GM12878 (cell line): ENCODE data around the gene CGGBP1.

Source experiments
- BHLHE40 ChIP-seq, 2 experiments: fragments of 450-650 bp in 1 of 2; IDR thresholded peaks; 2 replicates each; pipeline ENCODE4 v1.6.1; 2011 to 2017; ENCODE audit warnings: low read depth in 2 of 2, borderline replicate concordance in 1 of 2, improper control_type of control experiment in 1 of 2, low read length in 1 of 2, mild to moderate bottlenecking in 1 of 2
- CEBPB ChIP-seq, 2 experiments: fragments of 150-350 bp in 1 of 2; IDR thresholded peaks; 2 replicates each; pipeline ENCODE4 v1.6.1; 2012 to 2014; ENCODE audit warnings: low read depth in 2 of 2, low read length in 2 of 2, borderline replicate concordance in 1 of 2, inconsistent platforms in 1 of 2
- CREM ChIP-seq: IDR thresholded peaks from 2 replicates; pipeline ENCODE4 v1.6.1; 2014; ENCODE audit warnings: antibody characterized with exemption, low read depth
- EZH2 ChIP-seq: IDR thresholded peaks from 2 replicates; pipeline ENCODE4 v1.6.1; 2012; ENCODE audit warnings: low read depth, mild to moderate bottlenecking, control low read depth, inconsistent platforms, low read length, borderline replicate concordance; ENCODE audit not compliant: control insufficient read depth
- POLR2A ChIP-seq: IDR thresholded peaks from 2 replicates; pipeline ENCODE4 v1.6.1; 2011; ENCODE audit warnings: low read depth, mild to moderate bottlenecking, low read length
- POLR2AphosphoS5 ChIP-seq: IDR thresholded peaks from 2 replicates; pipeline ENCODE4 v1.6.1; 2011; ENCODE audit warnings: mild to moderate bottlenecking, low read length, inconsistent platforms
- TF ChIP-seq, protein P1 (sequence below), 3 experiments: IDR thresholded peaks in 2 of 3; conservative IDR thresholded peaks in 1 of 3; 2 replicates each; pipeline ENCODE4 v1.5.1; 2011; ENCODE audit warnings: low read depth in 3 of 3, low read length in 3 of 3, mild to moderate bottlenecking in 3 of 3, control low read depth in 2 of 3, moderate library complexity in 2 of 3, inconsistent platforms in 1 of 3, mixed read lengths in 1 of 3; ENCODE audit not compliant: control insufficient read depth in 2 of 3, insufficient read depth in 1 of 3; ENCODE audit errors: extremely low read depth in 1 of 3
- TF ChIP-seq, protein P2 (sequence below): fragments of 450-650 bp; formaldehyde crosslinking; IDR thresholded peaks from 2 replicates; pipeline ENCODE4 v1.4.0; 2020; ENCODE audit warnings: mild to moderate bottlenecking, moderate library complexity

GRCh38 chr3:88038566-88038965, 20.2 kb downstream of the CGGBP1 start:
- TF ChIP-seq, protein P1, sequence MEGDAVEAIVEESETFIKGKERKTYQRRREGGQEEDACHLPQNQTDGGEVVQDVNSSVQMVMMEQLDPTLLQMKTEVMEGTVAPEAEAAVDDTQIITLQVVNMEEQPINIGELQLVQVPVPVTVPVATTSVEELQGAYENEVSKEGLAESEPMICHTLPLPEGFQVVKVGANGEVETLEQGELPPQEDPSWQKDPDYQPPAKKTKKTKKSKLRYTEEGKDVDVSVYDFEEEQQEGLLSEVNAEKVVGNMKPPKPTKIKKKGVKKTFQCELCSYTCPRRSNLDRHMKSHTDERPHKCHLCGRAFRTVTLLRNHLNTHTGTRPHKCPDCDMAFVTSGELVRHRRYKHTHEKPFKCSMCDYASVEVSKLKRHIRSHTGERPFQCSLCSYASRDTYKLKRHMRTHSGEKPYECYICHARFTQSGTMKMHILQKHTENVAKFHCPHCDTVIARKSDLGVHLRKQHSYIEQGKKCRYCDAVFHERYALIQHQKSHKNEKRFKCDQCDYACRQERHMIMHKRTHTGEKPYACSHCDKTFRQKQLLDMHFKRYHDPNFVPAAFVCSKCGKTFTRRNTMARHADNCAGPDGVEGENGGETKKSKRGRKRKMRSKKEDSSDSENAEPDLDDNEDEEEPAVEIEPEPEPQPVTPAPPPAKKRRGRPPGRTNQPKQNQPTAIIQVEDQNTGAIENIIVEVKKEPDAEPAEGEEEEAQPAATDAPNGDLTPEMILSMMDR (IDR thresholded peaks at IDR 0.05 in 2 of 3, conservative IDR thresholded peaks at IDR 0.05 in 1 of 3; ENCODE audit: control insufficient read depth in 2 of 3, extremely low read depth in 1 of 3, insufficient read depth in 1 of 3, low read depth in 3 of 3, low read length in 3 of 3), result no peak
- TF ChIP-seq EZH2 (no peak), POLR2A (no peak), CEBPB (IDR thresholded peaks at IDR 0.05; ENCODE audit: borderline replicate concordance in 1 of 2, low read depth in 2 of 2, low read length in 2 of 2) (no peak), POLR2AphosphoS5 (no peak), CREM (no peak), BHLHE40 (IDR thresholded peaks at IDR 0.05; ENCODE audit: borderline replicate concordance in 1 of 2, low read depth in 2 of 2, low read length in 1 of 2) (no peak)
- TF ChIP-seq, protein P2, sequence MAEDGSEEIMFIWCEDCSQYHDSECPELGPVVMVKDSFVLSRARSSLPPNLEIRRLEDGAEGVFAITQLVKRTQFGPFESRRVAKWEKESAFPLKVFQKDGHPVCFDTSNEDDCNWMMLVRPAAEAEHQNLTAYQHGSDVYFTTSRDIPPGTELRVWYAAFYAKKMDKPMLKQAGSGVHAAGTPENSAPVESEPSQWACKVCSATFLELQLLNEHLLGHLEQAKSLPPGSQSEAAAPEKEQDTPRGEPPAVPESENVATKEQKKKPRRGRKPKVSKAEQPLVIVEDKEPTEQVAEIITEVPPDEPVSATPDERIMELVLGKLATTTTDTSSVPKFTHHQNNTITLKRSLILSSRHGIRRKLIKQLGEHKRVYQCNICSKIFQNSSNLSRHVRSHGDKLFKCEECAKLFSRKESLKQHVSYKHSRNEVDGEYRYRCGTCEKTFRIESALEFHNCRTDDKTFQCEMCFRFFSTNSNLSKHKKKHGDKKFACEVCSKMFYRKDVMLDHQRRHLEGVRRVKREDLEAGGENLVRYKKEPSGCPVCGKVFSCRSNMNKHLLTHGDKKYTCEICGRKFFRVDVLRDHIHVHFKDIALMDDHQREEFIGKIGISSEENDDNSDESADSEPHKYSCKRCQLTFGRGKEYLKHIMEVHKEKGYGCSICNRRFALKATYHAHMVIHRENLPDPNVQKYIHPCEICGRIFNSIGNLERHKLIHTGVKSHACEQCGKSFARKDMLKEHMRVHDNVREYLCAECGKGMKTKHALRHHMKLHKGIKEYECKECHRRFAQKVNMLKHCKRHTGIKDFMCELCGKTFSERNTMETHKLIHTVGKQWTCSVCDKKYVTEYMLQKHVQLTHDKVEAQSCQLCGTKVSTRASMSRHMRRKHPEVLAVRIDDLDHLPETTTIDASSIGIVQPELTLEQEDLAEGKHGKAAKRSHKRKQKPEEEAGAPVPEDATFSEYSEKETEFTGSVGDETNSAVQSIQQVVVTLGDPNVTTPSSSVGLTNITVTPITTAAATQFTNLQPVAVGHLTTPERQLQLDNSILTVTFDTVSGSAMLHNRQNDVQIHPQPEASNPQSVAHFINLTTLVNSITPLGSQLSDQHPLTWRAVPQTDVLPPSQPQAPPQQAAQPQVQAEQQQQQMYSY, result no peak
